ENCODE data around the gene SOD3. TPM values are rescaled to one million over a fixed set of nuclear protein-coding genes. Genes with fewer than 3 reads are reported as not detected.

Gene SOD3
- polyA plus RNA-seq, 1 donor, result 7.7 TPM

- DNase-seq, result no peak
Measured at GRCh38 chr4:24801136-24801855, 5.9 kb downstream of the SOD3 start.

DNA sequence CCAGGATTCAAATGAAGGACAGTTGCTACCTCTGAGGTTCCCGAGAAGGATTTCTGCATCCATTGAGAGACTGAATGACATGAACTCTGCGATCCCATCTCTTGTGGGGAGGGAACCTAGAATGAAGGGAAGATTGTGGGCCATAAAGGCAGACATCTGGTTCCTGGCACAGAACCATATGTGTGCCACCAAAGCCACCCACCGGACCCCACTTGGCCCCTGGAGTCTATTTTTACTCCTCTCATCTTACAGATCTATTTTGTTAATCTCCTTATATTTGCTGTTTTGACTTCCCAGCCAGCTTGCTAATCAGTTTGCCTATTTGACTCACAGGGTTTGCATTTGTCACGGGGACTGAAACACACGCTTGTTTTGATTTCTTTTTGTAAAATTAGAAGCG, 7.3 kb downstream of the SOD3 start:
- DNase-seq, result no peak

- no peak for DNase-seq
Measured at GRCh38 chr4:24805067-24805466, 9.7 kb downstream of the SOD3 start.

- DNase-seq, result no peak
Measured at GRCh38 chr4:24805566-24805965, 10.2 kb downstream of the SOD3 start.

DNA sequence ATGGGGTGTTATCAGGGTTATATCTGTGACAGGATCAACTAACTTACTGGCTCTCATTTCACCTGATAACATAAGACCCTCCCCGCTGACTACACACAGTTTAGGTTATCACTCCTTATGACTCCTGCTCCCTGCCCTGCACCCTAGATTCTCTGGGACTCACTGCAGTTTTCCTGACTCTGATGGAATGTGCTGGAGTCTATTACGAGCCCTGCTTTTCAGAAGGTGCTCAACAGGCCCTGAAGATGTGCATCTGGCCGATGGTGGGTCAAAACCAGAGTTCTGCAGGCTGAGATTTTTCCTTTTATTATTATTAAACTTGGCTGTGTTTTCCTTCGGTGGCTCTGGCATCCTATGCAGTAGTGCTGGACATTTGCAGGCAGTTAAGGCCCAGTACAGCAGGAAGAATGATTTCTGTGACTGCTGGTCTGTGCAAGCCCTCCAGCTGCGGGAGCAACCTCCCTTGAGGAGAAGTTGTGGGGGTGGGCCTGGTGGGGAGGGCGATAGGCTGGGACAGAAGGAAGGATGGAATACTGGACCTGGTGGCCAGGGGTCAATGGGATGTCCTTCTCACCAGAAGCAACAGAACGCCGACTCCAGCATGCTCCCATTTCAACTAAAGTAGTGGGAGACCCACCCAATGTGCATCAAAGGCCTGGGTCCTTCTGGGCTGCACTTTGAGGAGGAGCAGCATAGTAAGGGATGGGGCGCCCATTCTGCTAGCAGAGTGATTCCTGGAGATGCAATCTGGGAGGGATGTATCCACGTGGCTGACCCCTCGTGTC, 11.0 kb downstream of the SOD3 start:
- no peak for DNase-seq

GRCh38 chr4:24807611-24808010, 12.2 kb downstream of the SOD3 start:
- no peak for DNase-seq

GRCh38 chr4:24808261-24808660, 12.9 kb downstream of the SOD3 start:
- DNase-seq, result no peak

- no peak for DNase-seq
Measured at GRCh38 chr4:24808955-24809354, 13.6 kb downstream of the SOD3 start.

DNA sequence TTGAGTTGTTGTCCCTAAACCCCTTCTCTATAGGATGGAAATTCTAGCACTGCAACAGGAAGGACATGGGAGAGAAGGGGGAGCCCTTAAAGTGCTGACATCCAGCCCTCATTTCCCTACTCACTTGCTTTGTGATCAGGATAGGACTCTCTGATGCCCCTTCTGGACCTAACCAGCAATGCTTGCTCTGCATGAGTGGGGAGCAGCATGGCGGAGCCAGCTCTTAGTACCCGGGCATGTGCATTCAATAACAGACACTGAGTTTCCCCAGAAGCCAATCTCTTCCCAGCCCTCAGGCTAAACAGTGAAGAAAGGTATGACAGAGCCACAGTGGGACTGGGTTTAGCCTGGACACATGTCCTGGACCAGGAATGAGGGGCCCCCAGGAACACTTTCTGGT, 14.0 kb downstream of the SOD3 start:
- DNase-seq, result no peak

- no peak for DNase-seq
Measured at GRCh38 chr4:24809815-24810405, 14.5 kb downstream of the SOD3 start.

DNA sequence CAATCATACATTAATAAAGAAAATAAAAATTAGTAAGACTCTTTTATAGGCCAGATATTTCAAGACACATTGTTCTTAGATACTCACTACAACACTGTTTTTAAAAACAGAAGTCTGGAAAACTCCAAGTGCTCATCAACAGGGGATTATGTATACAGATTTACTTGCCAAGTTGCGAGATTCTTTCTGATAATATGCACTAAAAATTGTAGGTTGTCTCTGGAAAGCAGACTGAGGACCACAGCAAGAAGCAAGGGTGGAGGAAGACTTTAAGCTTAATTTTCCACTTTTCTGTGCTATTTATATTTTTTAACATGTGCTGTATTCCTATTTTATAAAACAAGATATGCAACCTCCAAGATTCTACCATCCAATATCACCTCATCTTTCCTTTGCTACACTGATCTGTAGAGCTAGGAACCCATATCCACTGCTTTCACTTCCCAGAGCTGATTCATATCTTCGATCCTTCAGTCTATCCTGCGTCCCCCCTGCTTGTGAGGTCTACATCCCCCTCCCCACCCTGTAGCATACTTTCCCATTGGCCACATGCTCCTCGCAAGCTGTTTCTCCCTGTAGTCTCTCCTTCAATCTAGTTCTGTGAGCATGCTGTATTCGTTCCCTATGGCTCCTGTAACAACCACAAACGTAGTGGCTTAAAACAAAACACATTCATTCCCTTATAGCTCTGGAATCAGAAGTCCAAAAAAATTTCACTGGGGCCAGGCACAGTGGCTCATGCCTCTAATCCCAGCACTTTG, 15.7 kb downstream of the SOD3 start:
- no peak for DNase-seq

- no peak for DNase-seq
Measured at GRCh38 chr4:24813732-24814131, 18.4 kb downstream of the SOD3 start.

- DNase-seq, result no peak
Measured at GRCh38 chr4:24816797-24817196, 21.4 kb downstream of the SOD3 start.

DNA sequence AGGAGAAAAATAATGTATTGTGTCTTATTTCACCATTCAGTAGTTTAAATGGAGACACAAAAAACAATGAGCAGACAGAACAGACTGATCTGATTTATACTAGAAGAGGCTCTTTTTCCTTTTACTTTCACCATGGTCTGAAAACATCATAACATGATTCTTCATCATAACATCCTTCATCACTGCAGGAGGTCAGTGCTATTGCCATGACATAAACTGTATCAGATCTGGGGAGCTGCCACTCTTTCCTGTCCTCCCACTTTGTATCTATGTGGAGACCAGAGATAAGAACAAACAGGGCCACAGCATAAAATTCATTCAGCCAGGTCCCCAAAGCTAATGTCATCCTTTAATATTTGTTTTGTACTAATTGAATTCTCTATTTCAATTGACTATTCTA, 25.2 kb downstream of the SOD3 start:
- DNase-seq, result no peak

- DNase-seq, result no peak
Measured at GRCh38 chr4:24824720-24825119, 29.3 kb downstream of the SOD3 start.

GRCh38 chr4:24831637-24832036, 36.3 kb downstream of the SOD3 start:
- no peak for DNase-seq

DNA sequence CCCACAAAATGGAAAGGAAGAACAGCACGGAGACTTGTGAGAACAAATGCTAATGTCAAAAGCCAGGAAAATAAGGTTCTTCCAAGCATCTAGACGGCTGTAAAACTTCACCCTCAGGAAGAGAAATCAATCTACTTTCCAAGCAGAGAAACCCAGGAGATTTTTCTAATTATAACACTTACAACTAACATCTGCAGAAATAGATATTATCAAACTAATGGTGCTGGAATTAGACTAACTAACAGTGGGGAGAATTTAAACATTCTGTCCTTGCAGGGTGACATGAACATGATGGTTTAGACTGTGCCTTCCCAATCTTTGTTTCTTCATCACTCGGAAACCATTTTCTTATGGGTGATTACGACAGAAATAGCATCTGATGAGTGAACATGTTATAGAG, 40.3 kb downstream of the SOD3 start:
- DNase-seq, result no peak

GRCh38 chr4:24836661-24837242, 41.4 kb downstream of the SOD3 start:
- DNase-seq, result no peak

DNA sequence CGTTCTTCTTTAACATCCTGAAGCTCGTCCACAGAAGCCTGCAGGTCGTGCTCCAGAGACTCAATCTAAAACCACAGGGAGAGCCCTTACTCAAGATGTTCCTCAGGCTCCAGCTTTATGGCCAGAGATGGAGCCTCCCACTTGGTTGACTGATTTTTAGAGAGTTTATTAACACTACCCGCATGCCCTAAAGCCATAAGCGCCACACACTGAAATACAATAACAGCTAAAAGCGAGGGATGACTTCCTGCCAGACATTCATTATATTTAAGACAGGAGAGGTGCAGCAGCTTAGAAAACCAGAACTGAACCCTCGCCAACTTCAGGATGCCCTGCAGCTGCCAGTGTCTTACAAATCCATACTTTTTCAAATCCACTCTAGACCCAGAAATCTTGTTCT, 42.0 kb downstream of the SOD3 start:
- no peak for DNase-seq

GRCh38 chr4:24837781-24838180, 42.4 kb downstream of the SOD3 start:
- DNase-seq, result no peak

DNA sequence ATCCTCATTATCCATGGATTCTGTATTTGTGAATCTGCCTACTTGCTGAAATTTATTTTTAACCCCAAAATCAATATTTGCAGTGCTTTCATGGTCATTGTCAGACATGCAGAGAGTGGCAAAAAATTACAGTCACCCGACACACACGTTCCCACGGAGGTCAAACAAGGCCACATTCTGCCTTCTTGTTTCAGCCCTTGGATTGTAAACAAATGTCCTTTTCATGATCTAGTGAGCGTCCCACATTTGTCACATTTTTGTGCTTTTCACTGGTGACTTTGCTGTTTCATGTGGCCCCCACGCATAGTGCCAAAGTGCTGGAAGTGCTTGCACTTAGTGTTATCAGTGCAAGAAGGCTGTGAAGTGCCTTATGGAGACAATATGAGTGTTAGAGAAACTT, 45.0 kb downstream of the SOD3 start:
- DNase-seq, result no peak

DNA sequence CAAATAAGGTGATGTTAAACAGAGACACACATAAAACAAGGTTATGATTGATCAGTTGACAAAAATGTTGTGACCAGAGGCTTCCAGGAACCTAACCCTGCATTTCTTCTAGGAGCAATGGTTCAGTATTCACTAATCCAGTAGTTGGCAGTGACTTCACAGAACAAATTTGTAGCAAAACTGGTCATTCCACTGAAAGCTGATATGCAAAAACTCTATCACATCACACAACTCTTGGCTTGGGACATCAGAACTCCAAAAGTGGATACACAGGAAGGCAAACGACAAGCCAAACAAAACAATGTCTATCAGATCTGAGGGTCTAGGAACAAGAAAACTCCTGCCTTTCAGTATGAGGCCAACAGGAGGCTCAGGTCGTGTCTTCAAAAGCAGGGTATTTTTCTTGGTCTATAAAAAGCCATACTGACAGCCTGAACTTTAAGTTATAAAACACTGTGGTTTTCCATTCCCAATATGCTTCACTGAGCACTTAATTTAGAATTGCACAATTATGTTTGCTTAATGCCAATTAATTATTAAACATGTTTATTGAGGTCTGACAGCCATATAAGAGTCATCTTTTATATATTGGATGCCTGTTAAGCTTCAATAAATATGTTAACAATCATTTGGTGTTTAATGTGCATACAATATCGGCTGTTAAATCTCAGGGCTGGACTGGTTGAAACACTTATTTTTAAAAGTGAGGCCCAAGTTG, 45.6 kb downstream of the SOD3 start:
- DNase-seq, result no peak

Measured in left kidney (tissue), 2 donors.